NCI-H1930 (cell line): ENCODE data around the gene ARG1.
"Not testable (repeated sequence)": the region's sequence is repeated elsewhere in the genome, so short reads cannot be mapped to it uniquely, and the experiment has no call there.

Experiments
- DNase-seq, 2 experiments: peaks; one replicate each; lab custom pipeline; 2025; lab: John Stamatoyannopoulos, UW

Gene ARG1

GRCh38 chr6:131572686-131573415 is at the start of gene ARG1:
Gene ARG1, plus strand, starts transcription at chr6:131573226. Its CDS starts 57 bp downstream, at chr6:131573283.
- no peak for DNase-seq

DNA sequence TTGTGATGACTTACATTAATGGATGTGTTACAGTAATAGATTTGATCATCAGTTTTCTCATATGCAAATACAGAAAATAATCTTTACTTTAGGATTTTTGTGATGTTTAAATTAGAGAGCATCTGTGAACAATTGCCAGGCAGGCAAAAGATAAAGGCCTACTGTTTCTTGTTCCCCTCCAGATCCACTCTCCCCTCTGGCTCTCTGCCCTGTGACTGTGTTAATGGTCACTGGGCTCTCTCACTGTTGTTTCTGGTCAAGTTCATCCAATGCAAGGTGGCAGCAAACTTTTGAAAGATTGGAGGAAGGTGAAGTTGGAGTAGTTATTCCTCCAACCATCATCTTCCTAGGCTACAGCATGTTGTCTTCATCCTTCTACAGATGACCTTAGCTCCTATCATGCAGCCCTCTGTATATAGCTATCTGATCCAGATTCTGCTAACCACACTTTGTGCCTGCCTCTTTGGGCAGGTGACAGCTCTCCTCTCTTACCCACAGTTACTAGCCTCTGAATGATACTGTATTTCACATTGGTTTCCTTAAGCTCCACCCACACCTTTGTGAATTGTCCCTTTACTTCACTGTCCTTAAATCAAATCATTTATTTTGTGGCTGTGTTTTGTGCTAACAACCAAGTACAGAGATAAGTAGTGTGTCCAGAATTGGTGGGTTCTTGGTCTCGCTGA is 48.9 kb upstream of the ARG1 start:
- DNase-seq: no peak

DNA sequence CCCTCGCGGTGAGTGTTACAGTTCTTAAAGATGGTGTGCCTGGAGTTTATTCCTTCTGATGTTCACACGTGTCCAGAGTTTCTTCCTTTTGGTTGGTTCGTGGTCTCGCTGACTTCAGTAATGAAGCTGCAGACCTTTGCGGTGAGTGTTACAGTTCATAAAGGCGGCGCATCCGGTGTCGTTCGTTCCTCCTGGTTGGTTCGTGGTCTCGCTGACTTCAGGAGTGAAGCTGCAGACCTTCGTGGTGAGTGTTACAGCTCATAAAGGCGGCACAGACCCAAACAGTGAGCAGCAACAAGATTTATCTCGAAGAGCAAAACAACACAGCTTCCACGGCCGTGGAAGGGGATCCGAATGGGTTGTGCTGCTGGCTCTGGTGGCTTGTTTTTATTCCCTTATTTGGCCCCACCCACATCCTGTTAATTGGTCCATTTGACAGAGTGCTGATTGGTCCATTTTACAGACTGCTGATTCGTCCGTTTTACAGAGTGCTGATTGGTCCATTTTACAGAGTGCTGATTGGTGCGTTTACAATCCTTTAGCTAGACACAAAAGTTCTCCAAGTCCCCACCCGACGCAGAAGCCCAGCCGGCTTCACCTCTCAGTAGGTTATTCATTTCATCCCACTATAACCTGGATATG is 48.2 kb upstream of the ARG1 start:
- DNase-seq: no peak

- not testable (repeated sequence) for DNase-seq
Observed at GRCh38 chr6:131530936-131531335, 42.1 kb upstream of the ARG1 start.

DNA sequence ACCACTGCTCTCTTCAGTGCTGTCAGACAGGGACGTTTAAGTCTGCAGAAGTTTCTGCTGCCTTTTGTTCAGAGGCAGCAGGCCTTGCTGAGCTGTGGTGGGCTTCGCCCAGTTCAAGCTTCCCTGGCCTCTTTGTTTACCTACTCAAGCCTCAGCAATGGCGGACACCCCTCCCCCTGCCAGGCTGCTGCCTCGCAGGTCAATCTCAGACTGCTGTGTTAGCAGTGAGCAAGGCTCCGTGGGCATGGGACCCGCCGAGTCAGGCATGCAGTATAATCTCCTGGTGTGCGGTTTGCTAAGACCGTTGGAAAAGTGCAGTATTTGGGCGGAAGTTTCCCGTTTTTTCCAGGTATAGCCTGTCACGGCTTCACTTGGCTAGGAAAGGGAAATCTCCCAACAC is 41.3 kb upstream of the ARG1 start:
- not testable (repeated sequence) for DNase-seq

DNA sequence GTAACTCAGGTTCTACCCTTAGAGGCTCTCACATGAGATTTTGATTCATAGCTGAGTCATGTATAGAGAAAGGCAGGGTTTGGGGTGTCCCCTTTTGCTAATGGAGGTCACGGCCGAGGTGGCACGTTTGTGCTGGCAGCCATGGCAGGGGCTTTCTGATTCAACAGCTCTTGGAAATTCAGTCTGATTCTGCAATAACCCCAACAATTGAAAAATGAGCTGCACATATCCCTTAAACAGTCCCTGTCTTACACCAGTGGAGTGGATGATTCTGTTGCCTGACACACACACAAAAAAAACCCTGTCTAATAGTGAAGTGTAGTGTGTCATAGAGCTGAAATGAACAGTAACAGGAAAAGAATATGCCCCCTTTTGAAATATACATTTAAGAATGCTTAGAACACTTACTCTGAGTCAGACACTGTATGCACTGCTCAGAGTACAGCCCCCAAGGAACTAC is 40.4 kb upstream of the ARG1 start:
- no peak for DNase-seq

DNA sequence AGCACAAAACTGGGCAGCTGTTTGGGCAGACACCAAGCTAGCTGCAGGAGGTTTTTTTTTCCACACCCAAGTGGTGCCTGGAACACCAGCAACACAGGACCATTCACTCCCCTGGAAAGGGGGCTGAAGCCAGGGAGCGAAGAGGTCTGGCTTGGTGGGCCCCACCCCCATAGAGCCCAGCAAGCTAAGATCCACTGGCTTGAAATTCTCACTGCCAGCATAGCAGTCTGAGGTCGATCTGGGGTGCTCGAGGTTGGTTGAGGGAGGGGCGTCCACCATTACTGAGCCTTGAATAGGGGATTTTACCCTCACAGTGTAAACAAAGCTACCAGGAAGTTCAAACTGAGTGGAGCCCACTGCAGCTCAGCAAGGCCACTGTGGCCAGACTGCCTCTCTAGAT is 34.4 kb upstream of the ARG1 start:
- DNase-seq: not testable (repeated sequence)

GRCh38 chr6:131545317-131545716 is 27.7 kb upstream of the ARG1 start:
- no peak for DNase-seq

DNA sequence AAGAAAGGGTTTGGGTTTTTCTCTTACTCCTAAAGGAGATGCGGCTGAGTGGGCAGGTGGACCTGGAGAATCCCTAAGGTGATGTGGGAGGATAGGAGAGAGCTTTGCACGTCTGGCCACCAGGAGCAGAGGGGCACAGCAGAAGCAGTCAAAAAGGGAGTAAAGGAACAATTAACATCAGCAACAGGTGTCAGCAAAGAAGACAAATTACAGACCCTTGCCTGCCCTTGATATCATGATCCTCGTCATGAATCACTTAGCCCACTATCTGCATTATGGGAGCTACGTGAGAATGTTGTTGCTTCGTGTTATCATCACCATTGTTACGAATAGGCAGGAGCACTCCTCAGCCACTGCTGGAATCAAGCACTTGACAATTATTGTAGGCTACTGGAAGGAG is 25.5 kb upstream of the ARG1 start:
- DNase-seq: no peak

DNA sequence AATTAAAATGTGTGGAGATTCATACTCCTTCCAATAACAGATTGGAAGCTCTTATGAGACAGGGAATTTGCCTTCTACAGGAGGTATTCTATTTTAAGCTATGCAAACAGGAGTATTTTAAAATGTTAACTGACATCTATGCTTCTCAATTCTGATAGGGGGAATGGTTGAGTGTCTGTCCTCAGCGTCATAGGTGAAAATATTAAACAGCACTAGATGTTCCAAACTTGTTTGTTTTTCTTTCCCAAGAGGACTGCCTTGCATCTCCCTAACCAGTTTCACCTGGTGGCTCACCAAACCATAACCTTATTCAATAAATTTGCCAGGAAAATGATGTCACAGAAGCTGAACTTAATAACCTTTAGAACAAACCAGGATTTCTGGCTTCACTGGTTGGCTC is 24.6 kb upstream of the ARG1 start:
- no peak for DNase-seq

- no peak for DNase-seq
Observed at GRCh38 chr6:131549811-131550210, 23.2 kb upstream of the ARG1 start.

GRCh38 chr6:131551902-131552301 is 21.1 kb upstream of the ARG1 start:
- no peak for DNase-seq

DNA sequence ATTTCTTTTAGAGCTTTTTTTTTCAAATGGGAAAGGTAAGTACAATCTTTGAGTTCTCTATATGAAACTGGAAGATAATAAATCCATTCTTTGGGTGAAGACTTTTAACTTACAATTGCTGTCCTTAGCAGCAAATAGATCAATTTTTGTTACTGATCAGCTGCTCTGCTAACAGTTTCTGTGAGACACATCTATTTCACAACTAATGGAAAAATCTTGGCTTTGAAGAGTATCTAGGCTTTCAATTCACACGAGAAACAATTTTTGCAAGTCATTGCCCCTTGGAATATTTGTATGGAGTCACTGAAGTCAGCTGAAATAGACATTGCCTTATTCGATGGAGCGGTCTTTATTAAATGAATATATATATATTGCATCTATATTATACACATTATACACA is 20.5 kb upstream of the ARG1 start:
- no peak for DNase-seq

DNA sequence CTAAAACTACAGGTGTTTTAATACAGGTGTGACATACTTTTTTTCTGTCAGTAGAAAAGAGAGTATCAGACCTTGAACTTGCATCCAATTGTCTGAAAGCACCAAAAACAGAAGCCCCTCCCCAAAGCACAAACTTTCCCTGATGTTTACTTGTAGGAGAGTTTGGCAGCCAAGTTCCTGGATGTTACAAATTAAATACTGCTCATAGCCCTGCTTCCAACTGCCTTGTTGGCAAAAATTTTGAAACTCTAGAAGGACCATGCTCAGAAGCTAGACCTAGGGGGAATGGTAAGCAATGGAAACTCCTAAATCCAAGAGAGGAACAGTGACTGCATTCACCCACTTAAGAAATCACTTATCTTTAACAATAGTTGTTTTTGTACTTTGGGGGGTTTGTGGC is 17.0 kb upstream of the ARG1 start:
- no peak for DNase-seq

DNA sequence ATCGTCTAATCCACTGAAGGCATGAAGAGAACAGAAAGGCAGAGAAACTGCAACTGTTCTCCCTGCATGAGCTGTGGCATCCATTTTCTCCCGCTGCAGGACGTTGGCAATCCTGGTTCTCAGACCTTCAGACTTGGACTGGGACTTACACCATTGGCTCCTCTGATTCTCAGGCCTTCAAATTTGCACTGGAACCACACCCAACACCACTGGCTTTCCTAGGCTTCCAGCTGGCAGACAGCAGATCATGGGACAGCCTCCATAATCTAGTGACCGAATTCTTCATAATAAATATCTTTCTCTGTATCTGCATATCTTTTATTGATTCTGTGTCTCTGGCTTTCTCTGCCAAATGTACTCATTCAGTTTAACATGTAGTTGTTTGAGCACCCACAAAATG is 14.1 kb upstream of the ARG1 start:
- no peak for DNase-seq

GRCh38 chr6:131561925-131562707 is 10.9 kb upstream of the ARG1 start:
- no peak for DNase-seq

GRCh38 chr6:131565056-131565455 is 8.0 kb upstream of the ARG1 start:
- DNase-seq: no peak

GRCh38 chr6:131568726-131569125 is 4.3 kb upstream of the ARG1 start:
- DNase-seq: no peak

GRCh38 chr6:131574133-131574532 is 1.1 kb downstream of the ARG1 start:
- DNase-seq: no peak

- DNase-seq: no peak
Observed at GRCh38 chr6:131574686-131575085, 1.7 kb downstream of the ARG1 start.

GRCh38 chr6:131575834-131576478 is 2.9 kb downstream of the ARG1 start:
- DNase-seq: no peak

DNA sequence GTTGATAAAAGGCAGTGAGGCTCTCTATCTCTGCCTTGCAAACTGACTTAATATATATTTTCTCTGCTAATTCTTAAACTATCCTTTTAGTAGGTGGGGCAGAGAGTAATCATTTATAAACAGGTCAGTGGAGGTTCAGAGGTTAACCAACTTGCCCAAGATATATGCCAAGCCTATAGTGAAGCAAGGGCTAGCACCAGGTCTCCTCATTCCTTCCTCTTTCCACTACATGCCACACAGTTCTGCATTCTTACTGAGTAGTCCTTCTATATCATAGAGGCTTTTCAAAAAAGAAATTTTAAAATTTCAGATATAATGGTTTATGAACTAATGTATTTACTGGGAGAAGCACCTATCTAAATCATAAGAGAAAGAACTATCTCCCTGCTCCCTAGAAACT is 8.5 kb downstream of the ARG1 start:
- no peak for DNase-seq
